Fibroblast of mammary gland (primary cell): ENCODE data around the gene GPATCH8.

ENCODE experiments used
- DNase-seq: peaks from one replicate; pipeline ENCODE4 v3.0.0-alpha.2; 2010; ENCODE audit warnings: low read depth
- H3K4me3 ChIP-seq: 2 replicates; pipeline ENCODE4 v1.5.1; 2011; ENCODE audit warnings: low read depth, mild to moderate bottlenecking, low read length, moderate library complexity; ENCODE audit not compliant: control insufficient read depth
- CTCF ChIP-seq: conservative IDR thresholded peaks from 2 replicates; pipeline ENCODE4 v1.5.1; 2011; ENCODE audit warnings: low read depth, low read length, inconsistent platforms; ENCODE audit not compliant: control insufficient read depth, insufficient read depth

GPATCH8 gene

GRCh38 chr17:44501866-44502375 is 1.3 kb downstream of the GPATCH8 start:
- DNase-seq = peak; percentile 20
- H3K4me3 ChIP-seq = peak overlapping the region; percentile 96

GRCh38 chr17:44499722-44500121 is 3.5 kb downstream of the GPATCH8 start:
- no peak for DNase-seq
- no peak overlapping the region for H3K4me3 ChIP-seq
- no peak for TF ChIP-seq CTCF

More at GRCh38 chr17:44501866-44502375, 1.3 kb downstream of the GPATCH8 start:
- TF ChIP-seq CTCF = no peak

- H3K4me3 ChIP-seq = no peak overlapping the region
- peak; percentile 14 for DNase-seq
- no peak for TF ChIP-seq CTCF
Measured at GRCh38 chr17:44496815-44497214, 6.4 kb downstream of the GPATCH8 start.

- no peak overlapping the region for H3K4me3 ChIP-seq
- no peak for DNase-seq
- no peak for TF ChIP-seq CTCF
Measured at GRCh38 chr17:44493339-44493738, 9.9 kb downstream of the GPATCH8 start.

GRCh38 chr17:44492706-44493272 is 10.4 kb downstream of the GPATCH8 start:
- no peak for TF ChIP-seq CTCF
- DNase-seq = no peak

GRCh38 chr17:44489581-44489980 is 13.6 kb downstream of the GPATCH8 start:
- DNase-seq = no peak
- H3K4me3 ChIP-seq = no peak overlapping the region
- TF ChIP-seq CTCF = no peak

More at GRCh38 chr17:44492706-44493272, 10.4 kb downstream of the GPATCH8 start:
- H3K4me3 ChIP-seq = no peak overlapping the region
